Heart left ventricle (tissue), 16 donors: ENCODE measurements around the gene CDC25B. TPM values are rescaled to one million over a fixed set of nuclear protein-coding genes. Genes with fewer than 3 reads are reported as not detected.

Source experiments
- ATAC-seq, 4 donors: fragments of 200-7000 bp; cut with Tn5 transposase; one replicate each; pipeline ENCODE4 v1.9.1; 2020 to 2022; ENCODE audit warnings: moderate library complexity in 4 of 4, mild to moderate bottlenecking in 3 of 4, moderate number of reproducible peaks in 1 of 4
- DNase-seq, 5 donors: peaks; one replicate each; pipeline ENCODE4 v3.0.0-alpha.2; 2020
- H3K27ac ChIP-seq, 12 donors: fragments of 200-600 bp; sonication (generic) in 4 of 12; one replicate each; pipeline versions ENCODE4 v1.5.0 to v1.8.0; 2016 to 2022; ENCODE audit warnings: mild to moderate bottlenecking in 2 of 12
- H3K27me3 ChIP-seq, 9 donors: fragments of 200-600 bp; sonication (generic) in 2 of 9; one replicate each; pipeline versions ENCODE4 v1.5.1 to v1.8.0; 2016 to 2022; ENCODE audit warnings: mild to moderate bottlenecking in 3 of 9
- H3K36me3 ChIP-seq, 9 donors: fragments of 200-600 bp; sonication (generic) in 2 of 9; one replicate each; pipeline versions ENCODE4 v1.5.0 to v1.8.0; 2018 to 2022; ENCODE audit warnings: mild to moderate bottlenecking in 2 of 9
- H3K4me1 ChIP-seq, 12 donors: fragments of 200-600 bp; sonication (generic) in 4 of 12; one replicate each; pipeline versions ENCODE4 v1.5.0 to v1.8.0; 2016 to 2022; ENCODE audit warnings: mild to moderate bottlenecking in 3 of 12
- H3K4me3 ChIP-seq, 12 donors: fragments of 200-600 bp; sonication (generic) in 4 of 12; one replicate each; pipeline versions ENCODE4 v1.5.0 to v1.8.0; 2017 to 2022; ENCODE audit warnings: mild to moderate bottlenecking in 9 of 12, moderate library complexity in 4 of 12
- H3K9me3 ChIP-seq, 12 donors: fragments of 200-600 bp; sonication (generic) in 4 of 12; one replicate each; pipeline versions ENCODE4 v1.5.0 to v1.8.0; 2016 to 2022; ENCODE audit warnings: mild to moderate bottlenecking in 1 of 12
- POLR2A ChIP-seq, 2 donors: fragments of 450-650 bp; IDR thresholded peaks; one replicate each; pipeline ENCODE4 v1.6.1; 2017; ENCODE audit warnings: antibody characterized with exemption in 2 of 2, mild to moderate bottlenecking in 2 of 2, moderate library complexity in 2 of 2
- WGBS, 4 donors: extraction: QIAGEN DNeasy Blood & Tissue Kit in 2 of 4; methylation state at CpG; one replicate each; pipeline versions ENCODE4 v1.1.5 to v1.1.7; 2013 to 2018; 5-methylcytosine and 5-hydroxymethylcytosine counted together
- intact Hi-C, 10 donors: fragments of 100-400 bp; cut with DNase I; formaldehyde crosslinking; loops; one replicate each; pipeline versions ENCODE4 v1.11.1 to v1.14.2; 2022
- polyA plus RNA-seq, 2 donors: library from polyadenylated mRNA; stranded (reverse); fragments of 200-250 nt; gene quantifications; one replicate each; pipeline ENCODE4 v1.2.3, GENCODE V29; 2013
- total RNA-seq, 9 donors: library from RNA; depleted of rRNA in 2 of 9; stranded (reverse); fragments of >200 nt in 2 of 9; fragmentation: NEBNext Ultra II Directional in 3 of 9; extraction: Animal tissue kit (Norgen Biotek cat#: 25700) in 3 of 9; gene quantifications; one replicate each; pipeline versions ENCODE4 v1.1.0 to v1.2.4, GENCODE V29; 2016 to 2023
- TF ChIP-seq, protein P1 (sequence below), 12 donors: fragments of 200-600 bp; sonication (generic) in 4 of 12; IDR thresholded peaks; one replicate each; pipeline versions ENCODE4 v1.5.0 to v1.8.0; 2018 to 2022; ENCODE audit warnings: antibody characterized with exemption in 12 of 12, mild to moderate bottlenecking in 5 of 12
- donor health status: ischemic (EF 13 %, LVEDD 7.1; RV severe dilation, severe dysfunction).
- donor health status: healthy with polysubstance abuse.
- donor health status: DM: no; HTN: yes; CAD: no.
- donor health status: DM: no; HTN: no; CAD: no.
- donor health status: ischemic (EF 25% LVEDD 6.9; RV normal size, moderate dysfunction).
- donor health status: ischemic (EF 25% LVEDD 5.7; RV mildly dilated, moderate dysfunction).
- donor health status: healthy.
- donor health status: DM: yes; HTN: yes; CAD: no.
- donor health status: ischemic (EF 35%, LVEDD 5.7; RV mildly dilated, moderate dysfunction).
- donor health status: nonischemic (EF 11% LVEDD 7.7; RV severe dilation, severe dysfunction).
- donor health status: DM: yes; HTN: yes; CAD: no.
- donor health status: PGD.
- donor health status: ischemic (EF 29% LVEDD 5.4; RV normal size, mild dysfunction).
- donor health status: nonischemic (EF 23%, LVEDD 6.1; RV moderate dilation, normal function).

CDC25B gene
- total and polyA plus RNA-seq, 11 donors, result 4.0 to 30.4 (median 8.6) TPM

DNA sequence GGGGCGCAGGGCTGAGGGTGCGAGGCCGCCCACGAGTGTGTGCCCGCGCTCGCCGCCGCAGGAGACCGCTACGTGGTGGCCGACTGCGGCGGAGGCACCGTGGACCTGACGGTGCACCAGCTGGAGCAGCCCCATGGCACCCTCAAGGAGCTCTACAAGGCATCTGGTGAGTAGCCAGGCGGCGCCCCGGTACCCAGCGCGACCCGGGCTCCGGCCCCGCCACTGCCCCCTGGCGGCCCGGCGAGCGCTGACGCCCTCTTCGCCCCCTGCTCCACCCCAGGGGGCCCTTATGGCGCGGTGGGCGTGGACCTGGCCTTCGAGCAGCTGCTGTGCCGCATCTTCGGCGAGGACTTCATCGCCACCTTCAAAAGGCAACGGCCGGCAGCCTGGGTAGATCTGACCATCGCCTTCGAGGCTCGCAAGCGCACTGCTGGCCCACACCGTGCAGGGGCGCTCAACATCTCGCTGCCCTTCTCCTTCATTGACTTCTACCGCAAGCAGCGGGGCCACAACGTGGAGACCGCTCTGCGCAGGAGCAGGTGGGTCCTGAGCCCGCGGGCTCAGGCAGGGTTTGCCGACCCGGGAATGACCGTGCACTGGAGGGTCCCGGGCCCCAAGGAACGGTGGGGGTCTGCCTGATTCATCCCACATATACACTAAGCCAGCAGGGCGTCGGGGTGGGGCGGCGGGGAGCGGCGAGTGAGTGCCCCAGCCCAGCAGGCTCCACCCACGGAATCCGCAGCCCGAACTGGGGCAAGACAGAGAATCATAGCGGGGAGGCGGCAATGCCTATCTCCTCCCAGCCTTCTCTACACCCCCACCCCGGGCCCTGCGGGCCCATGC lies 46.2 kb upstream of the CDC25B start:
- Histone ChIP-seq H3K27me3 (peaks cover 0 to 13% (median 0%) of the 10 kb centered on the region in 9 donors), H3K9me3 (no peaks in the 10 kb centered on the region), H3K36me3 (peaks cover 0 to 59% (median 38%) of the 10 kb centered on the region in 9 donors), H3K4me3 (peak overlapping the region in 5 of 12 donors; percentile 2 to 26 (median 9)), H3K4me1 (peaks cover 0 to 55% (median 8%) of the 10 kb centered on the region in 12 donors), H3K27ac (no peak overlapping the region)
- DNase-seq, result no peak
- intact Hi-C loops, result loop anchor here in 5 of 10 donors (5.0 kb wide), 1 partner anchor 33 kb away; no protein-coding TSS in a partner anchor
- ATAC-seq, result peak in 1 of 4 donors; percentile 20
- no peak for TF ChIP-seq POLR2A (IDR thresholded peaks at IDR 0.05)
- TF ChIP-seq, protein P1, sequence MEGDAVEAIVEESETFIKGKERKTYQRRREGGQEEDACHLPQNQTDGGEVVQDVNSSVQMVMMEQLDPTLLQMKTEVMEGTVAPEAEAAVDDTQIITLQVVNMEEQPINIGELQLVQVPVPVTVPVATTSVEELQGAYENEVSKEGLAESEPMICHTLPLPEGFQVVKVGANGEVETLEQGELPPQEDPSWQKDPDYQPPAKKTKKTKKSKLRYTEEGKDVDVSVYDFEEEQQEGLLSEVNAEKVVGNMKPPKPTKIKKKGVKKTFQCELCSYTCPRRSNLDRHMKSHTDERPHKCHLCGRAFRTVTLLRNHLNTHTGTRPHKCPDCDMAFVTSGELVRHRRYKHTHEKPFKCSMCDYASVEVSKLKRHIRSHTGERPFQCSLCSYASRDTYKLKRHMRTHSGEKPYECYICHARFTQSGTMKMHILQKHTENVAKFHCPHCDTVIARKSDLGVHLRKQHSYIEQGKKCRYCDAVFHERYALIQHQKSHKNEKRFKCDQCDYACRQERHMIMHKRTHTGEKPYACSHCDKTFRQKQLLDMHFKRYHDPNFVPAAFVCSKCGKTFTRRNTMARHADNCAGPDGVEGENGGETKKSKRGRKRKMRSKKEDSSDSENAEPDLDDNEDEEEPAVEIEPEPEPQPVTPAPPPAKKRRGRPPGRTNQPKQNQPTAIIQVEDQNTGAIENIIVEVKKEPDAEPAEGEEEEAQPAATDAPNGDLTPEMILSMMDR (IDR thresholded peaks at IDR 0.05), result peak; percentile 42 to 72 (median 56)
- 41 to 68% (median 58%) methylated on average over 29 to 72 of the region's 72 CpGs for WGBS, 4 donors

DNA sequence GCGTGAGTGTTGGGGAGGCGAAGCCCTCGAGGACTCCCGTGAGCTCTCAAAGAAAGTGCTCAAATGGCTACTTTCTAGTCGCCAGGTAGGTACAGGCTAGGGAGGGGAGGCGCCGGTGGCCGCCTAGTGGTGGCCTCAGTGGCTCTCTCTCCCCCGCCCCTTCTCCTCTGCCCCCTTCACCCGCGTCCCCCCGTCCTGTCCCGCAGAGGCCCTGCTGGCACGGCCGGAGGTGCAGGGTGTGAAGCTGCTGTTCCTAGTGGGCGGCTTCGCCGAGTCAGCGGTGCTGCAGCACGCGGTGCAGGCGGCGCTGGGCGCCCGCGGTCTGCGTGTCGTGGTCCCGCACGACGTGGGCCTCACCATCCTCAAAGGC lies 44.8 kb upstream of the CDC25B start:
- Histone ChIP-seq H3K4me1 (peaks cover 0 to 51% (median 8%) of the 10 kb centered on the region in 12 donors), H3K27ac (peak overlapping the region in 2 of 12 donors; percentile 28 to 44), H3K27me3 (peaks cover 0 to 12% (median 0%) of the 10 kb centered on the region in 9 donors), H3K36me3 (peaks cover 0 to 54% (median 34%) of the 10 kb centered on the region in 9 donors), H3K9me3 (no peaks in the 10 kb centered on the region), H3K4me3 (peak overlapping the region in 6 of 12 donors; percentile 28 to 53 (median 51))
- WGBS, 4 donors, result 56 to 81% (median 69%) methylated on average over 6 to 31 of the region's 31 CpGs
- intact Hi-C loops, result loop anchor here in 5 of 10 donors (5.0 kb wide), 1 partner anchor 34 kb away; no protein-coding TSS in a partner anchor
- no peak for TF ChIP-seq POLR2A (IDR thresholded peaks at IDR 0.05)
- TF ChIP-seq, protein P1 (IDR thresholded peaks at IDR 0.05), result no peak
- DNase-seq (no peak), ATAC-seq (no peak)

DNA sequence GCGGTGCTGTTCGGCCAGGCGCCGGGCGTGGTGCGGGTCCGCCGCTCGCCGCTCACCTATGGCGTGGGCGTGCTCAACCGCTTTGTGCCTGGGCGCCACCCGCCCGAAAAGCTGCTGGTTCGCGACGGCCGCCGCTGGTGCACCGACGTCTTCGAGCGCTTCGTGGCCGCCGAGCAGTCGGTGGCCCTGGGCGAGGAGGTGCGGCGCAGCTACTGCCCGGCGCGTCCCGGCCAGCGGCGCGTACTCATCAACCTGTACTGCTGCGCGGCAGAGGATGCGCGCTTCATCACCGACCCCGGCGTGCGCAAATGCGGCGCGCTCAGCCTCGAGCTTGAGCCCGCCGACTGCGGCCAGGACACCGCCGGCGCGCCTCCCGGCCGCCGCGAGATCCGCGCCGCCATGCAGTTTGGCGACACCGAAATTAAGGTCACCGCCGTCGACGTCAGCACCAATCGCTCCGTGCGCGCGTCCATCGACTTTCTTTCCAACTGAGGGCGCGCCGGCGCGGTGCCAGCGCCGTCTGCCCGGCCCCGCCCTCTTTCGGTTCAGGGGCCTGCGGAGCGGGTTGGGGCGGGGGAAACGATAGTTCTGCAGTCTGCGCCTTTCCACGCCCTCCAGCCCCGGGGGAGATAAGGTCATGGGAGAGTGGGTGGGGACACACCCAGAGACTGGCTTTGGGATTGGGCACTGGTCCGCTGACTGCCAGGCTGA lies 44.3 kb upstream of the CDC25B start:
- no peak for TF ChIP-seq POLR2A (IDR thresholded peaks at IDR 0.05)
- TF ChIP-seq, protein P1 (IDR thresholded peaks at IDR 0.05), result no peak
- DNase-seq (peak; percentile 67 to 84 (median 72)), ATAC-seq (peak in 3 of 4 donors; percentile 51 to 66 (median 56))
- no peaks in the 10 kb centered on the region for H3K9me3 ChIP-seq
- intact Hi-C loops, result loop anchor here in 5 of 10 donors (5.0 kb wide), 1 partner anchor 35 kb away; no protein-coding TSS in a partner anchor
- H3K27me3 ChIP-seq, result peaks cover 0 to 12% (median 0%) of the 10 kb centered on the region in 9 donors
- peak overlapping the region in 11 of 12 donors; percentile 19 to 53 (median 46) for H3K4me3 ChIP-seq
- 39 to 62% (median 48%) methylated on average over 47 to 95 of the region's 95 CpGs for WGBS, 4 donors
- H3K36me3 ChIP-seq, result peaks cover 0 to 53% (median 33%) of the 10 kb centered on the region in 9 donors
- peak overlapping the region in 5 of 12 donors; percentile 6 to 44 (median 26) for H3K27ac ChIP-seq
- H3K4me1 ChIP-seq, result peaks cover 0 to 51% (median 8%) of the 10 kb centered on the region in 12 donors
